Mucosa of stomach (tissue), 1 donor: ENCODE results near the gene STK17A.
"Not testable (repeated sequence)": the region's sequence is repeated elsewhere in the genome, so short reads cannot be mapped to it uniquely, and the experiment has no call there.

Experiments used
- H3K27me3 ChIP-seq: one replicate; pipeline ENCODE4 v1.7.0; 2013; ENCODE audit warnings: mild to moderate bottlenecking, low read length; ENCODE audit not compliant: control insufficient read depth, insufficient read depth
- H3K36me3 ChIP-seq: one replicate; pipeline ENCODE4 v1.7.0; 2013; ENCODE audit warnings: low read length; ENCODE audit not compliant: control insufficient read depth, insufficient read depth
- H3K4me1 ChIP-seq: one replicate; pipeline ENCODE4 v1.7.0; 2013; ENCODE audit warnings: mild to moderate bottlenecking, low read length; ENCODE audit not compliant: control insufficient read depth, insufficient read depth
- H3K4me3 ChIP-seq: one replicate; pipeline ENCODE4 v1.7.0; 2013; ENCODE audit warnings: low read length
- H3K9ac ChIP-seq: one replicate; pipeline ENCODE4 v1.7.0; 2013; ENCODE audit warnings: mild to moderate bottlenecking, low read length, moderate library complexity
- H3K9me3 ChIP-seq: one replicate; pipeline ENCODE4 v1.7.0; 2013; ENCODE audit warnings: mild to moderate bottlenecking, low read length, moderate library complexity; ENCODE audit not compliant: control insufficient read depth
- donor health status: Pancreatic carcinoma.

The STK17A gene

DNA sequence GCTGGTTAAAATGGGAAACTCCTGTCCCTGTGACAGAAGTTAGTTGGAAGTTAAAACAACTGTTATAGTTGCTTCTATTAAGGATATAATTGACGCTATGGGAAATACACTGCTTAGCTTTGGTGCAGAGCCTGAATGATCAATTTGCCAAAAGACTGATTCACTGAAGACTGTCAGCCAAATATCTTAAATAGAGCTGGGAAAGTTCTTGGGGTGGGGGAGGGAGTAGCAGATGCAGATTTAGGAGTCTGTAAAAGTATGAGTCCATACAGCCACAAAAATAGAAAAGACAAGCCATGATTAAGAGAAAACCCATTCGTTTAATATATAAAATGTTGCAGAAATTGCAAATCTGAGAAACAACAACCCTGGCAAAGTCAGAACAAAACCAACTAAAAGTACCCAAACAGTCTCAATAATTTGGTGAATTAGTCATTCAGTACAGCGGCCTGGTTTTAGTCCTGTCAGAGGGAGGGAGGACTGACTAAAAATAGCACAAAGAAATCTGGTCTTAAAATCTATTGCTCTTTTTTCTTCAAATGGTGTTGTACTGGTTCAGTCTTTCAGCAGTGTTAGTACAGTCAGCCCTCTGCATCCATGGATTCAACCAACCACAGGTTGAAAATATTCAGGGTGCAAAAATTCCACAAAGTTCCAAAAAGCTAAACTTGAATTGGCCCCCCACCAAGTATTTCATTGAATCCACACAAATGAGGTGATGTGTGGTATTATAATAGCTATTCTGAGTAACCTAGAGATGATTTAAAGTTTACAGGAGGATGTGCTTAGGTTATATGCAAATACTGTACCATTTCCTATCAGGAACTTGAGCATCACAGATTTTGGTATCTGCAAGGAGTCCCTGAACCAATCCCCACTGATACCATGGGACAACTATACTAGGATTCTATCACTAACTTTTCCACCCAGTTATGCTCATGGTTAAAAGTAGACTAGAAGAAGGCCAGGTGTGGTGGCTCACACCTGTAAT lies 30.0 kb downstream of the STK17A start:
- Histone ChIP-seq H3K4me3 (no peak overlapping the region), H3K9ac (no peak overlapping the region), H3K9me3 (no peaks in the 10 kb centered on the region), H3K36me3 (peaks cover 7% of the 10 kb centered on the region), H3K4me1 (no peaks in the 10 kb centered on the region), H3K27me3 (no peaks in the 10 kb centered on the region)

DNA sequence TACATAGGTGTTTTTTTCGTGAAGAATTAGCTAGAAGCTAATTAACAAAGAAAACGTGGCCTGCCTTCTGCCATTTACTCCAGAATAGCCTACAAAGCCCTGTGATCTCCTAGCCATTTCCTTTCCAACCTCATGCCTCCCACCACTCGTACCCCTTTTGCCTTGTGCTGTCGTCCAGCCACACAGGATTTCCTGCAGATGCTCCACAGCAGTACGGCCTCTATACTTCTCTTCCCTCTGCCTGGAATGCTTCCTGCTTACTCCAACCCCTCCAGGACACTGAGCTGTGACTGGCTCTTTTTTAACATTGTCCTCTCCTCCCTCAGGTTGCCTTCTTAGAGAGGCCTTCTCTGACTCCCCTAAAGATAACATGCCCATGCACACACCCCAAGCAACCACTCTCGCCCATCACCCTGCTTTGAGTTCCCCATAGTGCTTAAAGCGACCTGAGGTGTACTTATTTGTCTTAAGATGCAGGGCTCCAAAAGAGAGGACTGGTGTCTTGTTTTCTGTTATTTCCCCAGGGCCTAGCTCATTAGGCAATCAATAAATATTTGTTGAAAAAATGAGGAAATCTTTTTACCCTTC lies 32.7 kb downstream of the STK17A start:
- H3K4me1 ChIP-seq = no peaks in the 10 kb centered on the region
- no peaks in the 10 kb centered on the region for H3K9me3 ChIP-seq
- no peak overlapping the region for H3K4me3 ChIP-seq
- no peaks in the 10 kb centered on the region for H3K27me3 ChIP-seq
- no peak overlapping the region for H3K9ac ChIP-seq
- no peaks in the 10 kb centered on the region for H3K36me3 ChIP-seq

DNA sequence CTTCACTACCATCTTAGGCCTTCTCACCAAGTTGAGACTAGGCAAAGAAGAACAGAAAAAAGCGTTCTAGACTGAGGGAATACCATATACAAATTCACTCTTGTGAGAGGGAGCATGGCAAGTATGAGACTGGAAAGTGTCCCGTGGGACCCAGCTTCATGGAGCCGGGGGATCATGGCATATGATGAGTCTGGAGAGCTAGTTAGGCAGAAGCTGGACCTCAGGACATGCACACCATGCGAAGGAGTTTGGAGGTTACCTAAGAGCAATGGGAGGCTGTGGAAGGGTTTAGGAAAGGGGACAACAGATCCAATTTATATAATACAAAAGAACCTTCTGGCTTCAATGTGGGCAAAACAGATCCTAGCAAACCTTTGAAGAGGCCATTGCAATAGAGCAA lies 34.1 kb downstream of the STK17A start:
- H3K9me3 ChIP-seq = no peaks in the 10 kb centered on the region
- no peak overlapping the region for H3K9ac ChIP-seq
- no peaks in the 10 kb centered on the region for H3K27me3 ChIP-seq
- no peaks in the 10 kb centered on the region for H3K36me3 ChIP-seq
- no peak overlapping the region for H3K4me3 ChIP-seq
- H3K4me1 ChIP-seq = no peaks in the 10 kb centered on the region

DNA sequence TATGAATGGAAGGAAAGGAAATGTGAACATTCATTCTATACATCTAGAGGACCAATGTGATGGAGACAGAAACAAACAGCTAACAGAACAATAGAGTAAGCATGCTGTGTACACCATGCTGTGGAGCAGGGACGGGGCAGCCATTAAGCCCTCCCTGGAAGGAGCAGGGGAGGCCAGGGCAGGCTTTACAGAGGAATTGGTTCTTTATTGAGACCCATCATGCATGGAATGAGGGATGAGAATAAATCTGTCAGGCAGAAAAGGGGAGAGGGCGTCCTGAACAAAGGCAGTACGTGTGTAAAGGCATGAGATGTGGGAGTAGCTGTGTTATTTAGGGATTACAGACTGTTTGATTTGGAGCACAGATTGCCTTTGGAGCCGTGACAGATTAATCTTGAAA lies 35.2 kb downstream of the STK17A start:
- no peak overlapping the region for H3K9ac ChIP-seq
- no peaks in the 10 kb centered on the region for H3K36me3 ChIP-seq
- H3K4me3 ChIP-seq = no peak overlapping the region
- no peaks in the 10 kb centered on the region for H3K9me3 ChIP-seq
- no peaks in the 10 kb centered on the region for H3K27me3 ChIP-seq
- H3K4me1 ChIP-seq = no peaks in the 10 kb centered on the region

DNA sequence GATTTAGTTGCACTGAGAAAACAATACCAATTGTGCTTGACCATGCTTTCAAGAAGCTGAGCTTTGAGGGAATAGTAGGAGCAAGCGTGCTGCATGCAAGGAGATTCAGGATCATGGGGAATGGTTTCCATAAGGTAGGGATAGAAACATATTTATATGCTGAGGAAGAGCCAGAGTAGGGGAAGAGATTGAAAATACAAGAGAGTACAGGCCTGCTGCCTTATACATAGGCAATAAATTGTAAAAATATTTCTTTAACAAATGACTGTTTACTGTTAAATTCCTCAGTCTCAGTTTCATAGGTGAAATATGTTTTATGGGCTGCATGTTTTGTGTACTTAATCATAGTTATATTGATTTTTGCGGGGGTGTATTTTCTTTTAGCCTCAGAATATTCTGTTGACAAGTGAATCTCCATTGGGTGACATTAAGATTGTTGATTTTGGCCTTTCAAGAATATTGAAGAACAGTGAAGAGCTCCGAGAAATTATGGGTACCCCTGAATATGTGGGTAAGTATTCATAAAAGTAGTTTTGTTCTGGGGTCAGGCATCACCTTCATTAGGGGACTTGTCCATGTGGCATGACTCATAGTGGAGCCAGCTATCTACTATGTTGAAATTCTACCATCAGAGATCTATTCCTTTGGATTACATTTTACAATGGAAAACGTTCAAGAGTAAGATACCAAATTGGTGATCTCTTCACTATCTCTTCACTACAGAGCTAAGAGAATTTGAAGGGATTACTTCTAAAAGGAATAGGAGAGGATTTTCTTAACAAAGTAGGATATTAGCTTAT lies 36.5 kb downstream of the STK17A start:
- Histone ChIP-seq H3K27me3 (no peaks in the 10 kb centered on the region), H3K9ac (no peak overlapping the region), H3K4me3 (no peak overlapping the region), H3K9me3 (no peaks in the 10 kb centered on the region), H3K4me1 (no peaks in the 10 kb centered on the region), H3K36me3 (no peaks in the 10 kb centered on the region)

DNA sequence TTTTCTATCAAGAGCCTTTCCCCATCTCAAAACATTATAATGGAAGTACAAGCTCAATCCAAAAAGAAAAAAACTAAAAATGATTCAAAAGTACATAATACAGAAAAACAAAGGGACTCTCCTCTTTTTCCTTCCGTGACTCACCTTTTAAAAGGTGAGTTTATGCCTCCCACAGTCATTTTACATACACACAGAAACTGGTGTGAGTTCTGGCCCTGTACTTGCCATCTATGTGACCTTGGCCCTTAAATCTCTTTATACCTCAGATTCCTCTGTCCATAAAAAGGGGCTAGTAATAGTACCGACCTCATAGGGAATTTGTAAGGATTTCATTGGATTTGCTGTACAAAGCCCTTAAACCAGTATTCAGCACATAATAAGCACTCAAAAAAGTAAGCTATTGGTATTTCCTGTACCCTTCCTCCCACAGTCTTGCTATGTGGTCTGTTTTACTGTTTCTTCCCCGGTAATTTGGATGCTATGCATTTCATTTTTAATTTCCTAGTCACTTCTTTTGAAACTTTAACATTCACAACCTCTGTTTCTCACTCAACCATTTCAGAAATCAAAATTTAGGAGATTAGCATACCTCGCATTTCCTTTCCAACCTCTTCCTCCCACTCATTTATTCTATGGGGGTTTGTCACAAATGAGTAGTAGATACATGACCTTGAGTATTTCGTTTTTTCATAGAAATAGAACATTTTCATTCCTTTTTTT lies 39.0 kb downstream of the STK17A start:
- no peak overlapping the region for H3K4me3 ChIP-seq
- no peaks in the 10 kb centered on the region for H3K27me3 ChIP-seq
- peaks cover 3% of the 10 kb centered on the region for H3K4me1 ChIP-seq
- H3K9ac ChIP-seq = no peak overlapping the region
- no peaks in the 10 kb centered on the region for H3K36me3 ChIP-seq
- H3K9me3 ChIP-seq = no peaks in the 10 kb centered on the region

DNA sequence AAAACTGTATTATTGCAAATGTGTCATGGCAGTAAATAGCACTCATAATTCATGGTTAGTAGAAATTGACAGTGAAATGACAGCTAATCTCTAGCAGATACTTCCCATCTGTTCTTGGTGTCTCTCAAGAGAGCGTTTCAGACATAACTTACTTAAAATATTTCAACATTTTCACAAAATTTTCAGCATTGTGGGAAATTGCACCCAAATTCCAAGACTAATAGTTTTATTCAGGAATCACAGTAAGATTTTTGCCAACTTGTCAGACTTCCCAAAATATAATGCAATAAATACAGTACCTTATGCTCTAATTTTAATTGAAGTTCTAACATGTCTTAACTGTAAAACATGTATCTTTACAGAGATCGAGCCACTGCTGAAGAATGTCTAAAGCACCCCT lies 41.2 kb downstream of the STK17A start:
- H3K27me3 ChIP-seq = no peaks in the 10 kb centered on the region
- H3K9ac ChIP-seq = no peak overlapping the region
- H3K4me3 ChIP-seq = no peak overlapping the region
- peaks cover 3% of the 10 kb centered on the region for H3K4me1 ChIP-seq
- H3K36me3 ChIP-seq = no peaks in the 10 kb centered on the region
- H3K9me3 ChIP-seq = no peaks in the 10 kb centered on the region

DNA sequence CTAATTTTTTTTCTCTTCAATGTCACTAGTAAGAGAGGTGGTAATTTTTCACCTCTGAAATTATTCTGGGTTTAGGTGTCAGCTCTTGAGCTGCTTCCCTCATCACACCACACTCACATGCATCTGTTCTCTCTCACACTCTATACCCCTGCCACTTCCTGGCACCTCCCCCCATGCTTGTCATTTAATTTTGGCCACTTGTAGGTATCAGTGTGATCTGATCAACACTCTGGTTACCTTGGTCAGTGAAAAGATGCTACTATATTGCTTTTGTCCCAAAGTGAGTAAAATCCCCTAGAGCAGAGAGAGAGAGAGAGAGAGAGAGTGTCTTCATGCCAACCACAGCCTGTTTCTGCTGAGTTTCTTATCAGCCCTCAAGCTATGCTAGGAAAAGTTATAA lies 42.5 kb downstream of the STK17A start:
- Histone ChIP-seq H3K36me3 (no peaks in the 10 kb centered on the region), H3K4me3 (no peak overlapping the region), H3K27me3 (no peaks in the 10 kb centered on the region), H3K4me1 (peaks cover 3% of the 10 kb centered on the region), H3K9me3 (no peaks in the 10 kb centered on the region), H3K9ac (no peak overlapping the region)

DNA sequence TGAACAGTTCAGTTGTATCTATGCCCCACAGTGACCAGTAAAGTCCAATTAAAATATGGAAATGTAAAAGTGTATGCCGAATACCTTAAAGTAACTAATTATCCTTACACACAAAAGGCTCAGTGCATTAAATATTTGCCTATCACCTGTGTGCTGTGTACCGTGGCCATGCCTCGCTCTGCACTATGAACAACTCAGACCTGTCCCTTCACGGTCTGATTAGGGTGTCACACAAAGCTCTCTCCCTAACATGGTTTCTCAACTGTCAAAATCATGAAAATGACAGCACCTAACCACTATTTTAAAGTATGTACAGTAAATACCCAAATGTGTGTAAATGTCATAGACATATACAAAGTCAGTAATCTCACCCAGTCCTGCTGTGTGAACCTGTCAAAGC lies 43.1 kb downstream of the STK17A start:
- no peak overlapping the region for H3K9ac ChIP-seq
- no peak overlapping the region for H3K4me3 ChIP-seq
- peaks cover 3% of the 10 kb centered on the region for H3K4me1 ChIP-seq
- H3K36me3 ChIP-seq = no peaks in the 10 kb centered on the region
- no peaks in the 10 kb centered on the region for H3K27me3 ChIP-seq
- H3K9me3 ChIP-seq = no peaks in the 10 kb centered on the region

DNA sequence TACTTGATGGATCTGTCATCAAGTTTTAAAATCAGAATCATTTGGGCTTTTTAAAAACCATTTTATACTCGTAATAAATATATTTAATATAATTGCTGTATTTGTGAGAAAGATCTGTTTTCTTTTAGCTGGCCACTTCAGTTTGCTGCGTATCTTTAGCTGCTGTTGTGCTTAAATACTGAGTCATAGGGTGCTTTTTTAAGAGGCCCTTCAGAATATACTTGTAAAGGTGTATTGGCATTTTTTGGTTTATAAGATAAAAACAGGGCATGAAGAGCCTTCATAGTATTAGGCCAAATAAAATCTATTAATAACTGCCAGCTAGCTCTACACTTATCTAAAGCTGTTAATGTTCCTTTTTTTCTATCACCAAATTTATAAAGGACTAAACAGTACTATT lies 43.8 kb downstream of the STK17A start:
- H3K36me3 ChIP-seq = no peaks in the 10 kb centered on the region

DNA sequence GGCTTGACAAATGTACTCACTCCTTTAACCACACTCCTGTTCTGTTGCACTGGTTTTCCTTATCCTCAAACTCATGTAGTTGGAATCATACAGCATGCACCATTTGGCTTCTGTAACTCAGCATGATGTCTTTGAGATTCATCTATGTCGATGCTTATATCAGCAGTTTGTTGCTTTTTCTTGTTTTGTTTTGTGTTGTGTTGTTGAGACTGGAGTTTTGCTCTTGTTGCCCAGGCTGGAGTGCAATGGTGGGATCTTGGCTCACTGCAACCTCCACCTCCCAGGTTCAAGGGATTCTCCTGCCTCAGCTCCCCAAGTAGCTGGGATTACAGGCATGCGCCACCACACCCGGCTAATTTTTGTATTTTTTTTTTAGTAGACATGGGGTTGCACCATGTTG lies 44.9 kb downstream of the STK17A start:
- not testable (repeated sequence) for H3K4me3 ChIP-seq, H3K4me1 ChIP-seq, H3K9me3 ChIP-seq, H3K36me3 ChIP-seq, H3K9ac ChIP-seq, H3K27me3 ChIP-seq

More for the DNA sequence above, 43.8 kb downstream of the STK17A start:
- no peaks in the 10 kb centered on the region for H3K27me3 ChIP-seq
- peaks cover 3% of the 10 kb centered on the region for H3K4me1 ChIP-seq
- no peaks in the 10 kb centered on the region for H3K9me3 ChIP-seq
- H3K4me3 ChIP-seq = no peak overlapping the region
- H3K9ac ChIP-seq = no peak overlapping the region
